Measurements from ENCODE around the gene GLOD5. TPM values are rescaled to one million over a fixed set of nuclear protein-coding genes. Genes with fewer than 3 reads are reported as not detected.

GLOD5 gene
- polyA plus RNA-seq, 1 donor: 3.9 TPM

DNA sequence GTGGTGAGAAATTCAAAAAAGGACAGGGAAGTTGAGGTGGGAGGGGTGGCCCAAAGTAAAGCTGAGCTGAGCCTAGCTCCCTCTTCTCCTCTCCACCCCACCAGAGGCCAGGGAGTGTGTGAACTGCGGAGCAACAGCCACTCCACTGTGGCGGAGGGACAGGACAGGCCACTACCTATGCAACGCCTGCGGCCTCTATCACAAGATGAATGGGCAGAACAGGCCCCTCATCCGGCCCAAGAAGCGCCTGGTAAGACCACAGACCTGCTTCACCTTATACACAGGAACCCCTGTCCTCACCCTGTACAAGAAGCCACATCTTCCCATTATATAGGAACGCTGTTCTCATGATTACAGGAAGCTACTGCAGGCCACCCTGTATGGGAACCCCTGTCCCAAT is 30.7 kb downstream of the GLOD5 start:
- no peaks in the 10 kb centered on the region for H3K27me3 ChIP-seq (ENCODE audit: control insufficient read depth, insufficient read depth, low read length)
- H3K36me3 ChIP-seq (ENCODE audit: control insufficient read depth, insufficient read depth, low read length): no peaks in the 10 kb centered on the region
- peaks cover 17% of the 10 kb centered on the region for H3K4me1 ChIP-seq (ENCODE audit: control insufficient read depth, insufficient read depth, low read length)
- H3K4me3 ChIP-seq (ENCODE audit: low read length): no peak overlapping the region
- DNase-seq: no peak
- H3K9me3 ChIP-seq (ENCODE audit: control insufficient read depth, low read depth, low read length): no peaks in the 10 kb centered on the region
- no peak overlapping the region for H3K27ac ChIP-seq (ENCODE audit: low read length)
- WGBS (ENCODE audit: insufficient coverage, low lambda C conversion rate): no CpG with 5 or more reads among the region's 7 CpGs

DNA sequence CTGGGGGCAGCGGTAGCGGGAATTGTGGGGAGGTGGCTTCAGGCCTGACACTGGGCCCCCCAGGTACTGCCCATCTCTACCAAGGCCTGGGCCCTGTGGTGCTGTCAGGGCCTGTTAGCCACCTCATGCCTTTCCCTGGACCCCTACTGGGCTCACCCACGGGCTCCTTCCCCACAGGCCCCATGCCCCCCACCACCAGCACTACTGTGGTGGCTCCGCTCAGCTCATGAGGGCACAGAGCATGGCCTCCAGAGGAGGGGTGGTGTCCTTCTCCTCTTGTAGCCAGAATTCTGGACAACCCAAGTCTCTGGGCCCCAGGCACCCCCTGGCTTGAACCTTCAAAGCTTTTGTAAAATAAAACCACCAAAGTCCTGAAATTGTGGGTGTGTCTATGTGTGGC is 32.4 kb downstream of the GLOD5 start:
- H3K27ac ChIP-seq (ENCODE audit: low read length): no peak overlapping the region
- peaks cover 17% of the 10 kb centered on the region for H3K4me1 ChIP-seq (ENCODE audit: control insufficient read depth, insufficient read depth, low read length)
- no peaks in the 10 kb centered on the region for H3K36me3 ChIP-seq (ENCODE audit: control insufficient read depth, insufficient read depth, low read length)
- H3K27me3 ChIP-seq (ENCODE audit: control insufficient read depth, insufficient read depth, low read length): no peaks in the 10 kb centered on the region
- WGBS (ENCODE audit: insufficient coverage, low lambda C conversion rate): no CpG with 5 or more reads among the region's 4 CpGs
- no peak for DNase-seq
- no peaks in the 10 kb centered on the region for H3K9me3 ChIP-seq (ENCODE audit: control insufficient read depth, low read depth, low read length)
- no peak overlapping the region for H3K4me3 ChIP-seq (ENCODE audit: low read length)

DNA sequence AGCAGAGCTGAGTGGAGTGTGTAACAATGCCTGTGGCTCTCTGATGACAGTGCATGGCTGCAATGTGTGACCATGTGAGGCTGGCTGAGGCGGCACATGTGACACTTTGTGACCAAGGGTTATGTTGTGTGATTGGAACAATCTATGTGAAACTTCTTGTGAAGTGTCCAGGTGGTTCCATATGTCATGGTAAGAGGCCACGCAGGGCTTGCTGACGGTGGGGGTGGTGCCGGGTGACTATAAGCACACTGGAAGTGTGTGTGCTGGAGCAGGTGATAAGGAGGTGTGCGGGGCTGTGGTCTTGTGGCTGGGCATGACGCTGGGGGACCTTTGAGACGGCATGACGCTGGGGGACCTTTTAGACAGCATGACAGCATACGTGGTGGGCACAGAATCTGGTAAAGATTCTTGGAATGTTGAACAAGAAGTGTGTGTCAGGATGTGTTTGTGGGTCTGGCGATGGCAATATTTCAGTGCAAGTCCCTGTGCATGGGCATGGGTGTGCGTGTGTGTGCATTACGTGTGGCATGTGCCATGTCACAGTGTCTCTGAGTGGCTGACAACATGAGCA is 32.9 kb downstream of the GLOD5 start:
- DNase-seq: peak; percentile 48 to 69
- H3K27ac ChIP-seq (ENCODE audit: low read length): peak overlapping the region; percentile 77
- no CpG with 5 or more reads among the region's 12 CpGs for WGBS (ENCODE audit: insufficient coverage, low lambda C conversion rate)
- H3K4me1 ChIP-seq (ENCODE audit: control insufficient read depth, insufficient read depth, low read length): peaks cover 17% of the 10 kb centered on the region
- no peaks in the 10 kb centered on the region for H3K9me3 ChIP-seq (ENCODE audit: control insufficient read depth, low read depth, low read length)
- no peaks in the 10 kb centered on the region for H3K27me3 ChIP-seq (ENCODE audit: control insufficient read depth, insufficient read depth, low read length)
- H3K36me3 ChIP-seq (ENCODE audit: control insufficient read depth, insufficient read depth, low read length): no peaks in the 10 kb centered on the region
- no peak overlapping the region for H3K4me3 ChIP-seq (ENCODE audit: low read length)

DNA sequence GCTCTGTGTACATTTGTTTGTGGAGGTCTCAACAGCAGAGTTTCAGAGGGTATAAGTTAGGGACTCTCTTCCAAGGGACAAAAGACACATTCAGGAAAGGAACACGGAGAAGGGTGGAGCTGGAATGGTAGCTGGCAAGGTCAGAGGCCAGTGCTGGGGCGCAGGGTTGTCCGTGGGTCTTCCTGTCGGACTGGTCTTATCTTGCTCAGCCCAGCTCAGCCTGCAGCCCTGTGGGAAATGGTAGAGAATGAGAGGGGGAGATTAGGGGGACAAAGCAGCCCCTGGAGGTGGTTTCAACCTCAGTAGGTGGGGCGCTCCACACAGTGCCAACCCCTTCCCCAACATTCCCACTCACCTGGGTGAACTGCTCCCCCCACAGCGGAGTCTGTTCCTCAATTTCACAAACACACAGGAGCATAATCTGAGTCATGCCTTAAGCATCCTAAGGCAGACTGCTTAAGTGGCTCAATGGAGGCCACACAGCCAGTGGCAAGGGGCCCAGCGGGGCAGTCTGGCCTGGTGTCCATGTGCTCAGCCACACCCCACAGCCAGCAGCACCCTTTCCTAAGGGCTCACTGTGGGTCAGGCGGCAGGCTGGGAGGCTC is 33.5 kb downstream of the GLOD5 start:
- Histone ChIP-seq H3K9me3 (ENCODE audit: control insufficient read depth, low read depth, low read length) (no peaks in the 10 kb centered on the region), H3K4me1 (ENCODE audit: control insufficient read depth, insufficient read depth, low read length) (peaks cover 17% of the 10 kb centered on the region), H3K36me3 (ENCODE audit: control insufficient read depth, insufficient read depth, low read length) (no peaks in the 10 kb centered on the region), H3K27ac (ENCODE audit: low read length) (peak overlapping the region; percentile 77), H3K4me3 (ENCODE audit: low read length) (no peak overlapping the region), H3K27me3 (ENCODE audit: control insufficient read depth, insufficient read depth, low read length) (no peaks in the 10 kb centered on the region)
- DNase-seq: peak; percentile 56 to 70
- WGBS (ENCODE audit: insufficient coverage, low lambda C conversion rate): no CpG with 5 or more reads among the region's 8 CpGs

DNA sequence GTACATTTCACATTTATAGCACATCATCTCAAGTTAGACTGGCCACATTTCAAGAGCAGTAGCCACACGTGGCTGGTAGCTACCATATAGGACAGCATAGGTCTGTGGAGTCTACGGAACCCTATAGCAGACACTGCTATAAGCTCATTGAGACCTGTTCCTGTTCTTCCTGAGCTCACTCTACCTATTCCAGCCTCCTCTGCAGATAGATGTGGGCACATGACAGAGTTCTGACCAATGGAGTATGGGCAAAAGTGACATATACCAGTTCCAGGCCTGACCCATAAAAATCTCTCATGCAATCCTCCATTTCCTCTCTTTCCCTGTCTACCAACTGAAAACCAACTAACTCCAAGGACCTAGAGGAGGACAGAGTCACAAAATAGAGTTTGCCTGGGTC is 36.8 kb downstream of the GLOD5 start:
- H3K36me3 ChIP-seq (ENCODE audit: control insufficient read depth, insufficient read depth, low read length): no peaks in the 10 kb centered on the region
- no peaks in the 10 kb centered on the region for H3K9me3 ChIP-seq (ENCODE audit: control insufficient read depth, low read depth, low read length)
- H3K27me3 ChIP-seq (ENCODE audit: control insufficient read depth, insufficient read depth, low read length): no peaks in the 10 kb centered on the region
- H3K4me1 ChIP-seq (ENCODE audit: control insufficient read depth, insufficient read depth, low read length): peaks cover 25% of the 10 kb centered on the region
- DNase-seq: no peak
- no peak overlapping the region for H3K27ac ChIP-seq (ENCODE audit: low read length)
- no CpG with 5 or more reads among the region's 2 CpGs for WGBS (ENCODE audit: insufficient coverage, low lambda C conversion rate)
- H3K4me3 ChIP-seq (ENCODE audit: low read length): no peak overlapping the region

DNA sequence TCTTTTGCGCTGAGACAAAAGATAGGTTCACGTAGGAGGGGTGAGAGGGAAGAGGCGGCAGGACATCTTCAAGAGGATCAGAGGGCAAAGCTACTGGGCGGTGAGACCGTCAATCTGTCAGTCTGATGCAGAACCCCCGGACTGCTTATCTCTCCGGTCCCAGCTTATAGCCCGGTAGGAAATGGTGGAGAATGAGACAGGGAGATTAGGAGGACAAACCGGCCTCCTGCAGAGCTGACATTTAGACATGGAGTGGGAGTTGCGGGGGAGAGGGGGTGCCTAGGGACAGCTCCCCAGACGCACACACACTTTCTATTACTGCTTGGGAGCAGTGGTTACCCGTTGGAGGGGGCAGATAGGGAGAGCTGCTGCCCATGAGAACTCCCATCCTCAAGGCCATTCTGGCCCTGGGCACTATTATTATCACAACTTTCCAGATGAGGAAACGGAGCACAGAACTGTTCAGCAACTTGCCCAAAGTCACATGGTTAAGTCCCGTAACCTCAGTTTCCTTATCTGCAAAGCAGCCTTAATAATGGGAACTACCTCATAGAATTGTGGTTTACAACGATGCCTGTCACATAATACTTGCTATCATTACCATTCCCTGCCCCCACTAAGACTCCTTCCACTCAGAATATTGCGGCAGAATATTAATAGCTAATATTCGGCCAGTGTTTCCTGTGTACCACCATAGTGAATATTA is 39.2 kb downstream of the GLOD5 start:
- Histone ChIP-seq H3K4me3 (ENCODE audit: low read length) (peak overlapping the region; percentile 71), H3K9me3 (ENCODE audit: control insufficient read depth, low read depth, low read length) (no peaks in the 10 kb centered on the region), H3K4me1 (ENCODE audit: control insufficient read depth, insufficient read depth, low read length) (peaks cover 15% of the 10 kb centered on the region), H3K27ac (ENCODE audit: low read length) (peak overlapping the region; percentile 94), H3K36me3 (ENCODE audit: control insufficient read depth, insufficient read depth, low read length) (peaks cover 15% of the 10 kb centered on the region), H3K27me3 (ENCODE audit: control insufficient read depth, insufficient read depth, low read length) (no peaks in the 10 kb centered on the region)
- DNase-seq: no peak
- no CpG with 5 or more reads among the region's 17 CpGs for WGBS (ENCODE audit: insufficient coverage, low lambda C conversion rate)

DNA sequence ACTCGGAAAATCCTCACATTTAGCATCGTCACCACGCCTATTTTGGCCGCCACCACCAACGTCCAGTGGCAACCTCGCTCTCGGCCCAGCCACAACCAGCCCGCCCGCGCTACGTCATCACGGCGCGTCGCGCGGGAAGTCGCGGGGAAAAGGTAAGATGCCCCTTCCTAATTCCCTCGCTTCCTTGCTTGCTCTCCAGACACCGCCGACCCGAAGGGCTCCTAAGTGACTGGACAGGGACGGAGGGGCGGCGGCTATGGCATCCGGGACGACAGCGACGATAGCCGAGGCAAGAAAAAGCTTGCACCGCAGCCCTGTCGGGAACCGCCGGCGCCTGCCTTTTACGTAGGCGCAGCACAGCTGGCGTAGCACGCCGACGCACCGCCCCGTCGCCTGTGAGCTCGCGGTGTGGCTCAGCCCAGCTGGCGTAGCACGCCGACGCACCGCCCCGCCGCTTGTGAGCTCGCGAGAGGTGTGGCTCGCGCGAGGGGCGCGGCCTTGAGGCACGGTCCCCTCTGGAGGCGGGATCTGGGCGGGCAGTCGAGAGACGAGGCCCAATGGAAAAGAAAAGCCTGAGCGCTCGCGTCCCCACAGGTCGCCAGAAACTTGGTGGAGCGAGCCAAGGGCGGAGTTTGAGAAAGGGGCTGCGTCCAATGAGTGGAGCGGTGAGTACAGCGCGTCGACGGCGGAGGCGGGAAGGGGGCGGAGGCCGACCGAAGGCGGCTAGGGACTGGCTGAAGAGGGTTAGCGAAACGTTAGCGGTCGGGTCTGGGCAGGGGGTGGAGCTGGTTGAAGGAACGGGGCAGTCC is 39.9 kb downstream of the GLOD5 start, which contains the start of gene HDAC6:
Gene HDAC6, plus strand, starts transcription at position 788 of the 809 bp plus-strand sequence. CDS start 626 bp downstream, outside the sequence.
- peaks cover 15% of the 10 kb centered on the region for H3K36me3 ChIP-seq (ENCODE audit: control insufficient read depth, insufficient read depth, low read length)
- WGBS (ENCODE audit: insufficient coverage, low lambda C conversion rate): no CpG with 5 or more reads among the region's 89 CpGs
- peak; percentile 99 to 100 for DNase-seq
- no peaks in the 10 kb centered on the region for H3K27me3 ChIP-seq (ENCODE audit: control insufficient read depth, insufficient read depth, low read length)
- peak within 1 kb of the TSS; percentile 99 for H3K27ac ChIP-seq (ENCODE audit: low read length)
- H3K4me3 ChIP-seq (ENCODE audit: low read length): peak within 1 kb of the TSS; percentile 82
- H3K4me1 ChIP-seq (ENCODE audit: control insufficient read depth, insufficient read depth, low read length): peaks cover 12% of the 10 kb centered on the region
- no peaks in the 10 kb centered on the region for H3K9me3 ChIP-seq (ENCODE audit: control insufficient read depth, low read depth, low read length)

DNA sequence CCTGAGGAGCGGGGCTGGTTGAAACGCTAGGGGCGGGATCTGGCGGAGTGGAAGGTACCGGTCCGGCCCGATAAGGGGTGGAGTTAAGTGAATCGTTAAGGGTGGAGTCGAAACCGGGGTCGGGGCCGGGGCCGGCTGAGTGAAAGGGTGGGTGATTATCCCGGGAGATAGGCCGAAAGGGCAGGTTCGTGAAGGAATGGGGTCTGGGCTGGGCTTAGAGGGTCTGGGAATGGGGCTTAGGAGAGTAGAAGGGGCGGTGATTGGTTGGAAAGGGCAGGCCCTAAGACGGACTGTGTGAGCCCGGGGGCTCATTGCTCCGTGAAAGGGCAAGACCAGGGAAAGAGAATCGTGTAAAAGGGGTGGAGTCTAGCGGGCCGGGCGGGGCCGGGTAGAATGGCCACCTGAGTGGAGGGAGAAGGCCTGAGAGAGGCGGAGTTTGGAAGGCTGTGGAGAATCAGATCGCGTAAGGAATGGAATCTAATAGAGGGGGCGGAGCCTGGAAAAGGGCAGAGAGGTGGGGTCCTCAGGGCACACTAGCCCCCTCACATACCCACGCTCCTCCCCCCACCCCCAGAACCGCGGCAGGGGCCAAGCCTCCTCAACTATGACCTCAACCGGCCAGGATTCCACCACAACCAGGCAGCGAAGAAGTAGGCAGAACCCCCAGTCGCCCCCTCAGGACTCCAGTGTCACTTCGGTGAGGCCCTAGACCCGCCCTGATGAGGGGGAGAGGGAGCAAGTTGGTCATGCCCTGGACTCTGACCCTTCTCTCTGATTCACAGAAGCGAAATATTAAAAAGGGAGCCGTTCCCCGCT is 40.8 kb downstream of the GLOD5 start:
- Histone ChIP-seq H3K27ac (ENCODE audit: low read length) (peak overlapping the region; percentile 99), H3K4me1 (ENCODE audit: control insufficient read depth, insufficient read depth, low read length) (peaks cover 12% of the 10 kb centered on the region), H3K9me3 (ENCODE audit: control insufficient read depth, low read depth, low read length) (no peaks in the 10 kb centered on the region), H3K27me3 (ENCODE audit: control insufficient read depth, insufficient read depth, low read length) (no peaks in the 10 kb centered on the region), H3K36me3 (ENCODE audit: control insufficient read depth, insufficient read depth, low read length) (peaks cover 15% of the 10 kb centered on the region), H3K4me3 (ENCODE audit: low read length) (peak overlapping the region; percentile 82)
- peak; percentile 83 to 91 for DNase-seq
- WGBS (ENCODE audit: insufficient coverage, low lambda C conversion rate): no CpG with 5 or more reads among the region's 40 CpGs

DNA sequence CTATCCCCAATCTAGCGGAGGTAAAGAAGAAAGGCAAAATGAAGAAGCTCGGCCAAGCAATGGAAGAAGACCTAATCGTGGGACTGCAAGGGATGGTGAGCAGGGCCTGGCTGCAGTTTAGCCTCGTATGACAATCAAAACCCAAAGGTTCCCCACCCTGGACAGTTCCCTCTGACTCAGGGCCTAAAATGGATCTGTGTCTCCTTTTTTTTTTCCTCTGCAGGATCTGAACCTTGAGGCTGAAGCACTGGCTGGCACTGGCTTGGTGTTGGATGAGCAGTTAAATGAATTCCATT is 41.3 kb downstream of the GLOD5 start:
- Histone ChIP-seq H3K27me3 (ENCODE audit: control insufficient read depth, insufficient read depth, low read length) (no peaks in the 10 kb centered on the region), H3K27ac (ENCODE audit: low read length) (peak overlapping the region; percentile 99), H3K4me3 (ENCODE audit: low read length) (peak overlapping the region; percentile 82), H3K36me3 (ENCODE audit: control insufficient read depth, insufficient read depth, low read length) (peaks cover 17% of the 10 kb centered on the region), H3K4me1 (ENCODE audit: control insufficient read depth, insufficient read depth, low read length) (peaks cover 12% of the 10 kb centered on the region), H3K9me3 (ENCODE audit: control insufficient read depth, low read depth, low read length) (no peaks in the 10 kb centered on the region)
- no peak for DNase-seq
- WGBS (ENCODE audit: insufficient coverage, low lambda C conversion rate): no CpG with 5 or more reads among the region's 4 CpGs

DNA sequence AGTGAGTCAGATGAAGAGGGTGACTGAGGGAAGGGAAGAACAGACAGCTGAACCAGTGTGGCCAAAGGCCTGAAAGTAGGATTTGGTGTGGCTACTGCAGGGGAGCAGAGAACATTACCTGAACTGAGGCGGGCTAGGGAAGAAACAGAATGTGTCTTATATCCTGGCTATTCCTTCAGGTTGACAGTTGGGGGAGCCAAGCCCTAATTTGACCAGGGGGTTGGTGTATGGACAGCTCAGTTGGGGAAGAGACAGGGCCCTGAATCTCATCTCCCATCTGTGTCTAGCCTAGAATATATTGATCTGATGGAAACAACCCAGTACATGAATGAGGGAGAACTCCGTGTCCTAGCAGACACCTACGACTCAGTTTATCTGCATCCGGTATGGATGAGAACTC is 44.5 kb downstream of the GLOD5 start:
- H3K9me3 ChIP-seq (ENCODE audit: control insufficient read depth, low read depth, low read length): no peaks in the 10 kb centered on the region
- peaks cover 18% of the 10 kb centered on the region for H3K36me3 ChIP-seq (ENCODE audit: control insufficient read depth, insufficient read depth, low read length)
- no peaks in the 10 kb centered on the region for H3K27me3 ChIP-seq (ENCODE audit: control insufficient read depth, insufficient read depth, low read length)
- H3K4me3 ChIP-seq (ENCODE audit: low read length): no peak overlapping the region
- no peak overlapping the region for H3K27ac ChIP-seq (ENCODE audit: low read length)
- WGBS (ENCODE audit: insufficient coverage, low lambda C conversion rate): no CpG with 5 or more reads among the region's 4 CpGs
- peaks cover 8% of the 10 kb centered on the region for H3K4me1 ChIP-seq (ENCODE audit: control insufficient read depth, insufficient read depth, low read length)
- DNase-seq: no peak

All from large intestine (tissue), 3 donors.